ENCODE data around the gene CDK11B.
A peak's percentile ranks its signal among the peaks of the same experiment; 100 is the strongest.
"Not testable (repeated sequence)": the region's sequence is repeated elsewhere in the genome, so short reads cannot be mapped to it uniquely, and the experiment has no call there.

CDK11B gene

GRCh38 chr1:1662392-1662791, 3.6 kb upstream of the CDK11B start:
- DNase-seq = not testable (repeated sequence)

- DNase-seq = not testable (repeated sequence)
These were observed 10.5 kb downstream of the CDK11B start for GRCh38 chr1:1648265-1648664.

- not testable (repeated sequence) for DNase-seq
These were observed 11.1 kb downstream of the CDK11B start for GRCh38 chr1:1647567-1648241.

DNA sequence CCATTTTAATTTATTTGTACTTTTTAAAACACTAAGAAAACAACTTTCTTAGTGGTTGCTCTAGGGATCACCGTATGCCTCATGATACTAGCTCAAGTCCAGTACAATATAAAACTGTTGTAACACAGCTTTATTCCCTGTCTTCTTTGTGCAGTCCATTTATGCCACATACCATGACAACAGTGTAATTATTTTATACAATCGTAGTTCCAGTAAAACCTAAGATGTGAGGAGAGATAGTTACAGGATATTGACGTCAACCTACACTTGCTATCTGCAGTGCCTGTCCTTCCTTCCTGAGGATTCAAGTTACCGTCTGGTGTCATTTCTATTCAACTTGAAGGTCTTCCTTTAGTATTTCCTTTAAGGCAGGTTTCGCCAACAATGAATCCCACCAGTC, 12.5 kb downstream of the CDK11B start:
- not testable (repeated sequence) for DNase-seq

DNA sequence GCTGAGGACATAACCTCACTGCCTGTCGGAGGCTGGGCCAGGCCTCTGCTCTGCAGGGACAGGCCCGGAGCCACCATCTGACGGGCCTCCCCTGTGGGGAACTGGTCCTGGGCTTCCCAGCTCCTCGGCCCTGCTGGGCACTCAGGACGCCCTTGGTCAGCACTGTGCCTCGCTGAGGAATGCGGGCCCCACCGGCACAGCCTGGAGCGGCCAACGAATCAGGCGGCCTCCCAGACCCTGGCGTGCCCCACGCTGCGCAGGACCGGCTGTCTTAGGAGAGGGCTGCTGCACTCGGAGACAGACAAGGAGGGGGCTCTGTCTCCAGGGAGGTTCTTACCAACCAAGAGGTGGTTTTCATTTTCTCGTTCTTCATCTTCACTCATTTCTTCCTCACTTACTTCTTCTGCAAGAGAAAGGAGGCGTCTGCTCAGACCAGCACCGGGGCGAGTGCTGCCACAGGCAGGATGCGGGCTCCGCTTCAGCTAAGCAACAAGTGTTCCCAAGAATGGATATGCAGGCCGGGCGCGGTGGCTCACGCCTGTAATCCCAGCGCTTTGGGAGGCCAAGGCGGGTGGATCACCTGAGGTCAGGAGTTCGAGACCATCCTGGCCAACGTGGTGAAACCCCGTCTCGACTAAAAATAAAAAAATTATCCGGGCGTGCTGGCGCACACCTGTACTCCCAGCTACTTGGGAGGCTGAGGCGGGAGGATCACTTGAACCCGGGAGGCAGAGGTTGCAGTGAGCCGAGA, 17.9 kb downstream of the CDK11B start:
- not testable (repeated sequence) for DNase-seq

- not testable (repeated sequence) for DNase-seq
These were observed 18.7 kb downstream of the CDK11B start for GRCh38 chr1:1640081-1640480.

DNA sequence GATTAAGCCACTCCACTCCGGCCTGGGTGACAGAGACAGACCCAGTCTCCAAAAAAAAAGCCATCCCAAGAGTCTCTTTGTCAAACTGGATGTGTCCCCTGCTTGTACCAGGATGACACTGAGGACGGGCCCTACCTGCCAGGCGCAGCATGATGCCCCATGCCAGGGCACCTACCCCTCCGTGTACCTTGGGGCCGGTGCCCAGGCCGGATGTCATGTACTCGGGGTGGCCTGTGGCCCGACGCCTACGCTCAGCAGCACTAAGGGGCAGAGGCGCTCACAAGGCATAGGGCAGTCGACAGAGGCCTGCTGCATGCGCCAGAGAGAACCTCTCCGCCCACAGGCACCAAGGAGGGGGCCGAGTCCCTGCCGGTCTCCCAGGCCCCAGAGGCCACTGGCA, 19.4 kb downstream of the CDK11B start:
- DNase-seq = not testable (repeated sequence)

DNA sequence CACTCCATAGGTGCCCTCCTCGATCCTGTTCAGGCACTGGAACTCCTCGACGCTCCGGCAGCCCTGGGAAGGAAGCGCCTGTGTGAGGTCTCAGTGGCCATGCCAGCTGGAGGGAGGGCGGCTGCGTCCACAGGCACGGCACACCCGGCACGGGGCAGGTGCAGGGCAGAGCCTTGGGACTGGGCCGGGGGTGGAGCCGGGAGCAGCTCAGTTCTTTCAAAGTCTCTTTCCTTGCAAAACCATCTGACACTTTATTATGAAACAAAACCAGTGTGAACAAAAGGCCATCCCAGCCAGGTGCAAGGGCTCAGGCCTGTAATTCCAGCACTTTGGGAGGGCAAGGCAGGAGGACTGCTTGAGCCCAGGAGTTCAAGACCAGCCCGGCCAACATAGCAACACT, 20.3 kb downstream of the CDK11B start:
- DNase-seq = not testable (repeated sequence)

- DNase-seq = not testable (repeated sequence)
These were observed 21.3 kb downstream of the CDK11B start for GRCh38 chr1:1637479-1637875.

DNA sequence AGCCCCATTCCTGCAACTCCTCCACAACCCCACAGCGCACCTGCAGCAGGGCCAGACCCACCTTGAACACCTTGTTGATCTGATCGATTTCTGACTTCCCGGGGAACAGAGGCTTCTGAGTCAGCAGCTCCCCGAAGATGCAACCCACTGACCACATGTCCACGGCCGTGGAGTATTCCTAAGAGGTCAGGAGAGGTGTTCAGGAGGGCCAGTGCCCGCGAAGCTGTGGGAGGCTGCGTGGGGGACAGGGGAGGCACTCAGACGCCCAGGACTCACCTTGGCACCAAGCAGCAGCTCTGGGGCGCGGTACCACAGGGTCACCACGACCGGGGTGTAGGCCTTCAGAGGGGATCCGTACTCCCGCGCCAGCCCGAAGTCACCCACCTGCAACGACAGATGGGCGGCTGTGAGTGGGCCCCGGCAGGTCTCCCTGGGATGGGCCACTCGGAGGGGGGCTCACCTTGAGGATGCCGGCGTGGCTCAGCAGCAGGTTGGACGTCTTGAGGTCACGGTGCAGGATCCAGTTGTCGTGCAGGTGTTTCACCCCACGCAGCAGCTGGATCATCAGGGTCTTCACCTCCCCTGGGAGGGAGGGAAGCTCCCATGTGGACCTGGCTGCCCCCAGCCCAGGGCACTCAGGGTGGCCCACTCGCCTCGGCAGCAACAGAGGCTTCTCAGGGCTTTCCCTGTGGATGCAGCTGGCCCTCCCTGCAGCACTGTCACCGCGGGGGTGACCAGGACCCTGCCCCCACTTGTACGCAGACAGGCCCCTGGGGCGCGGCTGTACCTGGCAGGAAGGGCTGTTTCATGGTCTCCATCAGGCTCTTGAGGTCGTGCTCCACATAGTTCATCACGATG, 22.0 kb downstream of the CDK11B start:
- DNase-seq = peak; percentile 1

DNA sequence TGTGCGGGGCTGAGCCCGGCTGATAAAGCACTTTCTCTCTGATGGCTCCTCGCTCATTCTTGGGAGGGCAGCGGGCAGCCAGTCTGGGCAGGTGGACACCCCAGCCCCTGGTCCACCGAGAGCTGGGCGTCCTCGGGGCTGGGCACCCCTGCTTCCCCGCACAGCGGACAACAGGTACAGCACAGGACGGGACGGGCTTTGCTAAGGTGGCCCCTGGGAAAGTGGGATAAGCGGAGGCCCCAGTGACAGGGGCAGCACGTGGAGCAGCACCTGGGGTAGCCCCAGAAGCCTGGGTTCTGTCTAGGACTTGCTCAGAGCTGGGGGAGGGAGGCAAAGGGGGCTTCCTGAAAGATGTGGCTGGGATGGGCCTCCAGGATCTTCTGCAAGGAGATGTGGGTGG, 24.2 kb downstream of the CDK11B start:
- not testable (repeated sequence) for DNase-seq

- not testable (repeated sequence) for DNase-seq
These were observed 25.4 kb downstream of the CDK11B start for GRCh38 chr1:1633409-1633808.

DNA sequence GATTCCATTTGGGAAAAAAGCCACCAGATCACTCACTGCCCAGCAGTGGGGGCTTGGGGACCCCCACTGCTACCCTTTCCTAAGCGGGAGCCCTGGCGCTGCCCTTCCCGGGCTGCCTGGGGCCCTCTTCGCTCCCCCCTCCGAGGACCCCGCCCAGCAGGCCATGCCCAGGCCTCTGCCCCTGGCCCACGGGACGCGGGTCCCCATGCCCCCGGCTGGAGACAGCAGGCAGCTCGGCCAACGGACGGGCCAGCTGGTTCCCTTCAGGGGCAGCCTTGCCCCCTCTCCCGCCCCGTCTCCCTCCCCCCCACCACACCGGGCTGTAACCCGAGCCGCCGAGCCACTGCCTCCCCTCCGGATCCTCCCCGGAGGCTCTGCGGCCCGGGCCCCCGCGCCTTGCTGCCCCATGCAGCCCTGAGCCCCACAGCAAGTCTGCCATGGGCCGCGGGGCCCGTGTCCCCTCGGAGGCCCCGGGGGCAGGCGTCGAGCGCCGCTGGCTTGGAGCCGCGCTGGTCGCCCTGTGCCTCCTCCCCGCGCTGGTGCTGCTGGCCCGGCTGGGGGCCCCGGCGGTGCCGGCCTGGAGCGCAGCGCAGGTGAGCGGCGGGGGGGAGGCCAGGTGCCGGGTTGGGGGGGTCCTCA, 26.9 kb downstream of the CDK11B start, which contains the start of gene MMP23B:
MMP23B (plus strand) TSS at position 392 of the 639 bp plus-strand sequence; CDS start at position 438, 46 bp downstream.
- DNase-seq = peak; percentile 68

- DNase-seq = peak; percentile 51
These were observed 27.6 kb downstream of the CDK11B start for GRCh38 chr1:1630965-1631781.

GRCh38 chr1:1630191-1630964, 28.4 kb downstream of the CDK11B start:
- DNase-seq = peak; percentile 75

GRCh38 chr1:1629430-1630190, 29.2 kb downstream of the CDK11B start:
- DNase-seq = peak; percentile 56

DNA sequence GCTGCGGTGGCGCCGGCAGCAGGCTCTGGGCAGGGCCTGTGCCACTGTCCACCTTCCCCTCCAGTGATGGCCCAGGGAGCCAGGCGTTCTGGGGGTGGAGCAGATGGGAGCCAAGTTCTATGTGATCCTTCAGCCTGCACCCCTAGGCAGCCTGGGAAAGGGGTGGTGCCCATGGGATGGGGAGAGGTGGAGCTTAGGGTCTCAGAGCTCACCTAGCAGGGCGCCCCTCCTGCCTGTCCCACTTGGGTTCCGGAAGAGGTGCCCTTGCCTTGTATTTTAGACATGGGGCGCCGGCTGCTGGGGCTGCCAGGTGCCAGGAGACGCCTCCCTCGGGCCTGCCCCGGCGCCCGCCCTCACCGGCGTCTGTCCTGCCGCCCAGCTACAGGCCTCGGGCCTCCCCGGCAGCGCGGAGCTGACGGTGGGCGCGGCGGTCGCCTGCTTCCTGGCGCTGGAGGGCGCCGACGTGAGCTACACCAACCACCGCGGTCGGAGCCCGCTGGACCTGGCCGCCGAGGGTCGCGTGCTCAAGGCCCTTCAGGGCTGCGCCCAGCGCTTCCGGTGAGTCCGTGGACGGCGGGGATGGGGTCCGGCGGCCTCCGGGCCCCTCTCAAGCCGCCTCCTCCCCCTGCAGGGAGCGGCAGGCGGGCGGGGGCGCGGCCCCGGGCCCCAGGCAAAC, 29.9 kb downstream of the CDK11B start:
- DNase-seq = peak; percentile 57

DNA sequence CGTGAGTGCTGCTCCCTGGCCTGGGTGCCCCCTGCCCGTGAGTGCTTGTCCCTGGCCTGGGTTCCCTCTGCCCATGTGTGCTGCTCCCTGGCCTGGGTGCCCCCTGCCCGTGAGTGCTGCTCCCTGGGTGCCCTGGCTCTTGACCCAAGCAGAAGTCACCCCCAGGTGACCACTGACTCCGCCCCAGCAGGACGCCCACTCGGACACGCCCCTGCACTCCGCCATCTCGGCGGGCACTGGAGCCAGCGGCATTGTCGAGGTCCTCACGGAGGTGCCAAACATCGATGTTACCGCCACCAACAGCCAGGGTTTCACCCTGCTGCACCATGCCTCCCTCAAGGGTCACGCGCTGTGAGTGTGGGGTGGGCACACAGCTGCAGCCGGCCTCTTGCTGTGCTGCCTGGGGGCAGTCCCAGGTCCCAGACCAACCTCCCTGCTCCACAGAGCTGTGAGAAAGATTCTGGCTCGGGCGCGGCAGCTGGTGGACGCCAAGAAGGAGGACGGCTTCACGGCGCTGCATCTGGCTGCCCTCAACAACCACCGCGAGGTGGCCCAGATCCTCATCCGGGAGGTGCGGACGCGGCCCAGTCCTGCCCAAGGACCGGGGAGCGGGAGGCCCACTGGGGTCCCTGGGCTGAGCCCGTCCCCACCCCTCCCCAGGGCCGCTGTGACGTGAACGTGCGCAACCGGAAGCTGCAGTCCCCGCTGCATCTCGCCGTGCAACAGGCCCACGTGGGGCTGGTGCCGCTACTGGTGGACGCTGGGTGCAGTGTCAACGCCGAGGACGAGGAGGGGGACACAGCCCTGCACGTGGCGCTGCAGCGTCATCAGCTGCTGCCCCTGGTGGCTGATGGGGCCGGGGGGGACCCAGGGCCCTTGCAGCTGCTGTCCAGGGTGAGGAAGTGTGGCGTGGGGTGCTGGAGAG, 30.7 kb downstream of the CDK11B start:
- DNase-seq = peak; percentile 5

Data from right kidney (tissue), 1 donor.